SU-DHL-6 (cell line): ENCODE data around the gene SETD4.

Source experiments
- H2AFZ ChIP-seq: fragments of 200-600 bp; sonication (generic); 2 replicates; pipeline ENCODE4 v1.6.1; 2014; ENCODE audit warnings: low read depth, mild to moderate bottlenecking, moderate library complexity, mixed read lengths, antibody characterized with exemption, low read length; ENCODE audit not compliant: severe bottlenecking
- H3F3A ChIP-seq: fragments of 200-600 bp; shearing (Covaris generic); 2 replicates; pipeline ENCODE4 v1.6.0; 2016; ENCODE audit warnings: antibody characterized with exemption, mild to moderate bottlenecking; ENCODE audit not compliant: insufficient read depth
- H3K27ac ChIP-seq: fragments of 200-600 bp; sonication (generic); 2 replicates; pipeline ENCODE4 v1.5.1; 2016; ENCODE audit warnings: low read depth, mild to moderate bottlenecking, low read length, moderate library complexity, mixed read lengths
- H3K27me3 ChIP-seq: fragments of 200-600 bp; sonication (generic), shearing (Covaris generic); 2 replicates; pipeline ENCODE4 v1.6.0; 2014; ENCODE audit warnings: mild to moderate bottlenecking, low read length
- H3K36me3 ChIP-seq: fragments of 200-600 bp; sonication (generic); 2 replicates; pipeline ENCODE4 v1.6.1; 2014; ENCODE audit warnings: mild to moderate bottlenecking, low read length, mixed read lengths
- H3K4me2 ChIP-seq: fragments of 300-600, 200-600 bp; shearing (Covaris generic), sonication (generic); 2 replicates; pipeline ENCODE4 v1.6.0; 2014; ENCODE audit warnings: low read length, low read depth, mild to moderate bottlenecking; ENCODE audit not compliant: poor library complexity, severe bottlenecking
- H3K4me3 ChIP-seq: fragments of 200-600 bp; sonication (generic); 2 replicates; pipeline ENCODE4 v1.5.1; 2014; ENCODE audit warnings: antibody characterized with exemption, low read length, mild to moderate bottlenecking, mixed read lengths; ENCODE audit not compliant: insufficient read depth, poor library complexity, severe bottlenecking
- H3K79me2 ChIP-seq: fragments of 200-600 bp; sonication (generic); 2 replicates; pipeline ENCODE4 v1.6.1; 2014; ENCODE audit warnings: mild to moderate bottlenecking, low read length, moderate library complexity; ENCODE audit not compliant: insufficient read depth
- H3K9ac ChIP-seq: fragments of 200-600 bp; sonication (generic); 2 replicates; pipeline ENCODE4 v1.7.0; 2014; ENCODE audit warnings: mild to moderate bottlenecking, low read length
- H3K9me2 ChIP-seq: fragments of 200-600 bp; sonication (generic); replicated peaks from 2 replicates; pipeline ENCODE4 v1.6.1; 2014; ENCODE audit warnings: low read length; ENCODE audit not compliant: insufficient read depth
- H3K9me3 ChIP-seq: fragments of 200-600 bp; sonication (generic); 2 replicates; pipeline ENCODE4 v1.6.1; 2014; ENCODE audit warnings: low read length, mixed read lengths; ENCODE audit not compliant: insufficient read depth
- H4K20me1 ChIP-seq: fragments of 200-600 bp; sonication (generic); 2 replicates; pipeline ENCODE4 v1.6.1; 2014; ENCODE audit warnings: low read depth, mild to moderate bottlenecking, antibody characterized with exemption, low read length, moderate library complexity, mixed read lengths
- CTCF ChIP-seq: fragments of 200-600 bp; sonication (generic); IDR thresholded peaks from one replicate; pipeline ENCODE4 v1.5.1; 2017; ENCODE audit warnings: antibody characterized with exemption, mild to moderate bottlenecking, low read length, moderate library complexity; ENCODE audit not compliant: insufficient read depth, poor library complexity, severe bottlenecking
- EZH2phosphoT487 ChIP-seq: fragments of 200-600 bp; sonication (generic), shearing (Covaris generic); conservative IDR thresholded peaks from 2 replicates; pipeline ENCODE4 v1.6.1; 2018; ENCODE audit warnings: mild to moderate bottlenecking, antibody characterized with exemption, low read length, moderate library complexity, mixed read lengths

Gene SETD4

GRCh38 chr21:36032647-36033406 lies 27.5 kb downstream of the SETD4 start:
- Histone ChIP-seq H3K4me2 (no peak overlapping the region), H3F3A (no peaks in the 10 kb centered on the region), H3K27me3 (no peaks in the 10 kb centered on the region), H3K79me2 (no peaks in the 10 kb centered on the region), H2AFZ (no peak overlapping the region), H3K9me2 (no peaks in the 10 kb centered on the region), H3K4me3 (no peak overlapping the region), H3K27ac (no peak overlapping the region), H3K9ac (no peak overlapping the region), H4K20me1 (no peaks in the 10 kb centered on the region), H3K36me3 (peaks cover 5% of the 10 kb centered on the region; the same call in 1 of the 2 replicates), H3K9me3 (no peaks in the 10 kb centered on the region)
- TF ChIP-seq CTCF (no peak), EZH2phosphoT487 (no peak)

- no peak for TF ChIP-seq EZH2phosphoT487
- no peak for TF ChIP-seq CTCF
- Histone ChIP-seq H3K4me3 (no peak overlapping the region), H3K36me3 (no peaks in the 10 kb centered on the region), H3F3A (no peaks in the 10 kb centered on the region), H3K27me3 (no peaks in the 10 kb centered on the region), H3K4me2 (no peak overlapping the region), H3K9me3 (no peaks in the 10 kb centered on the region), H3K9ac (no peak overlapping the region), H2AFZ (no peak overlapping the region), H3K79me2 (no peaks in the 10 kb centered on the region), H3K27ac (no peak overlapping the region), H4K20me1 (no peaks in the 10 kb centered on the region), H3K9me2 (no peaks in the 10 kb centered on the region)
Observed at GRCh38 chr21:36030581-36031189, 29.6 kb downstream of the SETD4 start.

- Histone ChIP-seq H3K9ac (no peak overlapping the region), H3K79me2 (no peaks in the 10 kb centered on the region), H2AFZ (no peak overlapping the region), H3K27me3 (no peaks in the 10 kb centered on the region), H3K4me2 (no peak overlapping the region), H3K36me3 (no peaks in the 10 kb centered on the region), H3K9me2 (no peaks in the 10 kb centered on the region), H3K4me3 (no peak overlapping the region), H4K20me1 (no peaks in the 10 kb centered on the region), H3K27ac (no peak overlapping the region), H3F3A (no peaks in the 10 kb centered on the region), H3K9me3 (no peaks in the 10 kb centered on the region)
- TF ChIP-seq CTCF (no peak), EZH2phosphoT487 (no peak)
Observed at GRCh38 chr21:36029309-36029708, 31.0 kb downstream of the SETD4 start.
